CD4-positive, alpha-beta T cell (primary cell): ENCODE measurements around the gene FAM53A. TPM values are rescaled to one million over a fixed set of nuclear protein-coding genes. Genes with fewer than 3 reads are reported as not detected.
A peak's percentile ranks its signal among the peaks of the same experiment; 100 is the strongest.

Source experiments
- ATAC-seq: fragments of 200-7000 bp; cut with Tn5 transposase; one replicate; pipeline ENCODE4 v1.10.0; 2022; ENCODE audit warnings: mild to moderate bottlenecking; ENCODE audit not compliant: poor library complexity
- CTCF ChIA-PET: fragments of 350-600 bp; sonication (Branson Sonifier 250); formaldehyde crosslinking; loops from one replicate; lab custom pipeline; 2021; ENCODE audit warnings: antibody characterized with exemption, inconsistent platforms; lab: Charles Lee
- POLR2A ChIA-PET: fragments of 350-600 bp; sonication (Branson Sonifier 250); formaldehyde crosslinking; loops from one replicate; lab custom pipeline; 2021; ENCODE audit warnings: antibody characterized with exemption, inconsistent platforms; lab: Charles Lee
- DNase-seq, 14 experiments: peaks; one replicate each; pipeline ENCODE4 v3.0.0-alpha.2; 2013 to 2020; ENCODE audit warnings: mixed read lengths in 2 of 14
- H3K27ac ChIP-seq, 2 donors: one replicate each; pipeline versions ENCODE4 v1.5.1 to v1.7.0; 2013; ENCODE audit warnings: low read length in 2 of 2, low read depth in 1 of 2, mild to moderate bottlenecking in 1 of 2
- H3K27me3 ChIP-seq, 2 experiments: 1 replicate in 1 of 2; 2 replicates in 1 of 2; pipeline versions ENCODE4 v1.6.1 to v1.7.0; 2013; ENCODE audit warnings: low read length in 2 of 2, control low read depth in 1 of 2, mild to moderate bottlenecking in 1 of 2, moderate library complexity in 1 of 2; ENCODE audit not compliant: insufficient read depth in 2 of 2, control insufficient read depth in 1 of 2
- H3K36me3 ChIP-seq: one replicate; pipeline ENCODE4 v1.6.1; 2013; ENCODE audit warnings: low read length, control low read depth; ENCODE audit not compliant: insufficient read depth
- H3K4me1 ChIP-seq: one replicate; pipeline ENCODE4 v1.6.1; 2013; ENCODE audit warnings: low read length, control low read depth; ENCODE audit not compliant: insufficient read depth
- H3K4me3 ChIP-seq: one replicate; pipeline ENCODE4 v1.5.1; 2013; ENCODE audit warnings: mild to moderate bottlenecking, low read length, moderate library complexity
- H3K9me3 ChIP-seq, 2 experiments: 1 replicate in 1 of 2; 2 replicates in 1 of 2; pipeline versions ENCODE4 v1.6.1 to v1.7.0; 2013; ENCODE audit warnings: low read length in 2 of 2, mild to moderate bottlenecking in 2 of 2, control low read depth in 1 of 2, moderate library complexity in 1 of 2; ENCODE audit not compliant: control insufficient read depth in 1 of 2, insufficient read depth in 1 of 2
- H3K27ac Mint-ChIP-seq: one replicate; pipeline ENCODE4 v1.8.0; 2020; ENCODE audit warnings: mixed read lengths
- H3K27me3 Mint-ChIP-seq: one replicate; pipeline ENCODE4 v1.8.0; 2021; ENCODE audit warnings: mixed read lengths
- H3K36me3 Mint-ChIP-seq: one replicate; pipeline ENCODE4 v1.8.0; 2021; ENCODE audit warnings: low read depth, mixed read lengths
- H3K4me1 Mint-ChIP-seq: one replicate; pipeline ENCODE4 v1.8.0; 2021; ENCODE audit warnings: low read depth, mixed read lengths
- H3K4me3 Mint-ChIP-seq: one replicate; pipeline ENCODE4 v1.8.0; 2020; ENCODE audit warnings: mild to moderate bottlenecking, mixed read lengths
- H3K9me3 Mint-ChIP-seq: one replicate; pipeline ENCODE4 v1.8.0; 2020; ENCODE audit warnings: mixed read lengths
- intact Hi-C, 2 experiments: fragments of 100-400 bp; cut with DNase I in 1 of 2; cut with micrococcal nuclease in 1 of 2; formaldehyde crosslinking; loops; one replicate each; pipeline versions ENCODE4 v1.15.1 to v1.9.0; 2023 to 2025; cut with DNase I, micrococcal nuclease
- total RNA-seq, 174 experiments: library from RNA in 2 of 174; stranded (reverse) in 2 of 174; gene quantifications; one replicate each; pipeline ENCODE4 v1.2.3 and lab custom pipeline; 2021 to 2026
- TF ChIP-seq, protein P1 (sequence below): fragments of 200-600 bp; IDR thresholded peaks from one replicate; pipeline ENCODE4 v1.8.0; 2022; ENCODE audit warnings: antibody characterized with exemption, mild to moderate bottlenecking

FAM53A gene
- total RNA-seq, 2 experiments from 2014 or later = 0.93 to 2.4 TPM

DNA sequence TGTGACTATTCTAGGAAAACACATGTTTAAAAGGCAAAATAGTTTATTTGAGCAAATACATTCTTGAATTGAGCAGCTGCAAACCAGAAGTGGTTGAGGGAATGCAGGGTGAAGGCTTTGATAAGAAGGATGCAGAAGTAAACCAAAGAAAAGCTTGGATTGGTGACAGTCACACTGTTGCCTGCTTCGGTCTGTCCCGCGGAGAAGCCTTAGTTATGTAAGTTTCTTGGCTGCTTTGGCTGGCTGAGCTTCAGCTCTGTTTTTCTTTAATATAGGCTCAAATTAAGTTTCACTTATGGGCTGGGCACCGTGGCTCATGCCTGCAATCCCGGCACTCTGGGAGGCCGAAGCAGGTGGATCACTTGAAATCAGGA lies 67.6 kb downstream of the FAM53A start:
- Histone ChIP-seq H3K4me3 (no peak overlapping the region), H3K4me1 (peaks cover 37% of the 10 kb centered on the region), H3K27me3 (no peaks in the 10 kb centered on the region), H3K9me3 (peaks cover 0 to 51% of the 10 kb centered on the region in 2 experiments), H3K36me3 (no peaks in the 10 kb centered on the region), H3K27ac (no peak overlapping the region)
- DNase-seq (no peak), ATAC-seq (no peak)
- Mint-ChIP-seq H3K9me3 (peaks cover 9% of the 10 kb centered on the region), H3K27ac (no peak overlapping the region), H3K36me3 (no peaks in the 10 kb centered on the region), H3K27me3 (no peaks in the 10 kb centered on the region), H3K4me1 (peaks cover 30% of the 10 kb centered on the region), H3K4me3 (no peak overlapping the region)
- ChIA-PET CTCF (no interaction called here), POLR2A (interaction anchor here (1.2 kb wide), 1 partner anchor 11 kb away, joined by 4 read pairs; no protein-coding TSS in a partner anchor)
- intact Hi-C loops = no loop called here
- TF ChIP-seq, protein P1, sequence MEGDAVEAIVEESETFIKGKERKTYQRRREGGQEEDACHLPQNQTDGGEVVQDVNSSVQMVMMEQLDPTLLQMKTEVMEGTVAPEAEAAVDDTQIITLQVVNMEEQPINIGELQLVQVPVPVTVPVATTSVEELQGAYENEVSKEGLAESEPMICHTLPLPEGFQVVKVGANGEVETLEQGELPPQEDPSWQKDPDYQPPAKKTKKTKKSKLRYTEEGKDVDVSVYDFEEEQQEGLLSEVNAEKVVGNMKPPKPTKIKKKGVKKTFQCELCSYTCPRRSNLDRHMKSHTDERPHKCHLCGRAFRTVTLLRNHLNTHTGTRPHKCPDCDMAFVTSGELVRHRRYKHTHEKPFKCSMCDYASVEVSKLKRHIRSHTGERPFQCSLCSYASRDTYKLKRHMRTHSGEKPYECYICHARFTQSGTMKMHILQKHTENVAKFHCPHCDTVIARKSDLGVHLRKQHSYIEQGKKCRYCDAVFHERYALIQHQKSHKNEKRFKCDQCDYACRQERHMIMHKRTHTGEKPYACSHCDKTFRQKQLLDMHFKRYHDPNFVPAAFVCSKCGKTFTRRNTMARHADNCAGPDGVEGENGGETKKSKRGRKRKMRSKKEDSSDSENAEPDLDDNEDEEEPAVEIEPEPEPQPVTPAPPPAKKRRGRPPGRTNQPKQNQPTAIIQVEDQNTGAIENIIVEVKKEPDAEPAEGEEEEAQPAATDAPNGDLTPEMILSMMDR = no peak

DNA sequence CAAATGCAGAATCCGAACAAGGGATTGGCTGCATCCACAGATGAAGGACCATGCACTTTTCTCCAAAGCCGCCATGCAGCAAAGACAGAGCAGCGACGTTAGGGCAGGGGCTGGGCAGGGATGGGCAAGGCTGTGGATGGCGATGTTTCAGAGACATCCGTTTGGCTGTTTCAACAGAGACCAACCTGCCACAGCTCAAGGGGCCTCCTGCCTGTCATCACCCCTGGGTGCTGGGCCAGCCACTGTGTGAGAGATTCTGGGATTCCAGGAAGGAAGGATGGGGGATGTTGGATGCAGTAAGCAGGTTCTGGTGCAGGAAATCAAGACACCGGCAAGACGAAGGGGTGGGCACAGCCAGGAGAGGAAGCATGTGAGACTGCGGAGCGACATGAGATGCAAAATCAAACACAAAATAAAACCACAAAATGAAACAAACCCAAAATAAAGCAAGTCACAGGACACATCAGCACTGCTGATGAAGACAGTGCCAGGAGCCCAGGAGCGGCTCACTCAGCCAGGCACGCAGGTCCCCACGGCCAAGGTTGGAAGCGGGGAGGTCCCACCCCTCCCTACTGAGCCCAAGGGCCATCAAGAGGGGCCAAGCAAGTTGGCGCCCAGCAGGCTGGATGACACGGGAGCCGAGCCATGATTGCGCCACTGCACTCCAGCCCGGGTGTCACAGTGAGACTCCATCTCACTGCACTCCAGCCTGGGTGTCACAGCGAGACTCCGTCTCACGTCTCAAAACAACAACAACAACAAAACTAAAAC lies 68.1 kb downstream of the FAM53A start:
- Histone ChIP-seq H3K9me3 (peaks cover 0 to 51% of the 10 kb centered on the region in 2 experiments), H3K36me3 (no peaks in the 10 kb centered on the region), H3K4me1 (peaks cover 41% of the 10 kb centered on the region), H3K4me3 (no peak overlapping the region), H3K27ac (peak overlapping the region in 1 of 2 donors; percentile 52), H3K27me3 (no peaks in the 10 kb centered on the region)
- peaks cover 30% of the 10 kb centered on the region for H3K4me1 Mint-ChIP-seq
- ChIA-PET POLR2A (interaction anchor here (1.2 kb wide), 1 partner anchor 10 kb away, joined by 4 read pairs; no protein-coding TSS in a partner anchor), CTCF (no interaction called here)
- no peaks in the 10 kb centered on the region for H3K36me3 Mint-ChIP-seq
- H3K27me3 Mint-ChIP-seq = no peaks in the 10 kb centered on the region
- no peak overlapping the region for H3K4me3 Mint-ChIP-seq
- H3K27ac Mint-ChIP-seq = peak overlapping the region; percentile 67
- H3K9me3 Mint-ChIP-seq = peaks cover 9% of the 10 kb centered on the region
- intact Hi-C loops = no loop called here
- ATAC-seq (peak; percentile 64), DNase-seq (peak in 3 of 14 experiments; percentile 21 to 57 (median 48))
- TF ChIP-seq, protein P1 = no peak

GRCh38 chr4:1614854-1615595 lies 69.1 kb downstream of the FAM53A start:
- ChIA-PET CTCF (no interaction called here), POLR2A (interaction anchor here (0.7 kb wide), 1 partner anchor 35 kb away, joined by 3 read pairs; no protein-coding TSS in a partner anchor)
- no peaks in the 10 kb centered on the region for H3K36me3 Mint-ChIP-seq
- DNase-seq (peak in 5 of 14 experiments; percentile 10 to 82 (median 55)), ATAC-seq (peak; percentile 12)
- peak overlapping the region; percentile 55 for H3K4me3 Mint-ChIP-seq
- intact Hi-C loops = no loop called here
- Histone ChIP-seq H3K36me3 (no peaks in the 10 kb centered on the region), H3K27ac (peak overlapping the region in 1 of 2 donors; percentile 52), H3K27me3 (no peaks in the 10 kb centered on the region), H3K4me1 (peaks cover 36% of the 10 kb centered on the region), H3K9me3 (peaks cover 0 to 48% of the 10 kb centered on the region in 2 experiments), H3K4me3 (no peak overlapping the region)
- peaks cover 9% of the 10 kb centered on the region for H3K9me3 Mint-ChIP-seq
- peak overlapping the region; percentile 67 for H3K27ac Mint-ChIP-seq
- peaks cover 30% of the 10 kb centered on the region for H3K4me1 Mint-ChIP-seq
- no peaks in the 10 kb centered on the region for H3K27me3 Mint-ChIP-seq
- TF ChIP-seq, protein P1 = no peak
